Choroid plexus epithelial cell (primary cell): ENCODE measurements around the gene TMEM127.

Source experiments
- DNase-seq: peaks from one replicate; pipeline ENCODE4 v3.0.0-alpha.2; 2010; ENCODE audit warnings: low read depth
- H3K4me3 ChIP-seq: 2 replicates; pipeline ENCODE4 v1.5.1; 2011; ENCODE audit warnings: low read depth, mild to moderate bottlenecking, control low read depth, low read length, moderate library complexity
- CTCF ChIP-seq: conservative IDR thresholded peaks from 2 replicates; pipeline ENCODE4 v1.5.1; 2011; ENCODE audit warnings: low read depth, mild to moderate bottlenecking, control low read depth, inconsistent platforms, low read length, moderate library complexity

Gene TMEM127

GRCh38 chr2:96265840-96266679 lies at the start of gene TMEM127, which contains the start of gene CIAO1:
TSS of gene TMEM127 (minus strand) at chr2:96265997. CDS start at chr2:96265381, 616 bp downstream.
TSS of gene CIAO1 (plus strand) at chr2:96266225. CDS start at chr2:96266351, 126 bp downstream.
- TF ChIP-seq CTCF = peak; percentile 56
- H3K4me3 ChIP-seq = peak within 1 kb of the TSS; percentile 97
- DNase-seq = peak; percentile 99

- H3K4me3 ChIP-seq = no peak overlapping the region
- no peak for TF ChIP-seq CTCF
- DNase-seq = no peak
Observed at GRCh38 chr2:96315005-96315399, 49.2 kb upstream of the TMEM127 start.

- TF ChIP-seq CTCF = no peak
- no peak for DNase-seq
- H3K4me3 ChIP-seq = no peak overlapping the region
Observed at GRCh38 chr2:96308248-96308647, 42.5 kb upstream of the TMEM127 start.

- peak overlapping the region; percentile 98 for H3K4me3 ChIP-seq
- TF ChIP-seq CTCF = no peak
- DNase-seq = no peak
Observed at GRCh38 chr2:96306370-96306769, 40.6 kb upstream of the TMEM127 start.

- DNase-seq = no peak
- no peak for TF ChIP-seq CTCF
- peak overlapping the region; percentile 98 for H3K4me3 ChIP-seq
Observed at GRCh38 chr2:96305979-96306308, 40.1 kb upstream of the TMEM127 start.

GRCh38 chr2:96305091-96305978 lies 39.5 kb upstream of the TMEM127 start, which contains the start of gene SNRNP200:
TSS of gene SNRNP200 (minus strand) at chr2:96305546. CDS start at chr2:96305437, 109 bp downstream.
- TF ChIP-seq CTCF = no peak
- H3K4me3 ChIP-seq = peak within 1 kb of the TSS; percentile 98
- DNase-seq = peak; percentile 76
